Lower leg skin (tissue), 4 donors: Measurements from ENCODE around the gene TRMT2A. TPM values are rescaled to one million over a fixed set of nuclear protein-coding genes. Genes with fewer than 3 reads are reported as not detected.

Experiments
- DNase-seq, 2 donors: peaks; one replicate each; pipeline ENCODE4 v3.0.0-alpha.2; 2019; ENCODE audit warnings: low spot score in 2 of 2
- H3K4me3 ChIP-seq: fragments of 200-600 bp; sonication (generic); 2 replicates; pipeline ENCODE4 v1.5.1; 2017; ENCODE audit warnings: mild to moderate bottlenecking, low read depth; ENCODE audit not compliant: poor library complexity, severe bottlenecking
- POLR2A ChIP-seq, 2 donors: fragments of 450-650 bp; IDR thresholded peaks; one replicate each; pipeline ENCODE4 v1.6.1; 2016 to 2017; ENCODE audit warnings: antibody characterized with exemption in 2 of 2, mild to moderate bottlenecking in 1 of 2, moderate library complexity in 1 of 2
- WGBS, 2 donors: methylation state at CpG; one replicate each; pipeline ENCODE4 v1.1.5; 2018; 5-methylcytosine and 5-hydroxymethylcytosine counted together
- intact Hi-C: fragments of 100-400 bp; cut with DNase I; formaldehyde crosslinking; loops from one replicate; pipeline ENCODE4 v1.15.0; 2023; ENCODE audit warnings: low total_unique reads
- total RNA-seq, 4 donors: library from RNA; depleted of rRNA; stranded (reverse); fragments of >200 nt; gene quantifications; one replicate each; pipeline ENCODE4 v1.1.0, GENCODE V29; 2016
- TF ChIP-seq, protein P1 (sequence below), 3 donors: fragments of 450-650 bp; IDR thresholded peaks; one replicate each; pipeline ENCODE4 v1.5.1; 2016; ENCODE audit warnings: antibody characterized with exemption in 3 of 3, mild to moderate bottlenecking in 3 of 3, moderate library complexity in 2 of 3

Gene TRMT2A
- total RNA-seq, 4 donors from 2014 or later = 41.6 to 97.5 (median 52.8) TPM

DNA sequence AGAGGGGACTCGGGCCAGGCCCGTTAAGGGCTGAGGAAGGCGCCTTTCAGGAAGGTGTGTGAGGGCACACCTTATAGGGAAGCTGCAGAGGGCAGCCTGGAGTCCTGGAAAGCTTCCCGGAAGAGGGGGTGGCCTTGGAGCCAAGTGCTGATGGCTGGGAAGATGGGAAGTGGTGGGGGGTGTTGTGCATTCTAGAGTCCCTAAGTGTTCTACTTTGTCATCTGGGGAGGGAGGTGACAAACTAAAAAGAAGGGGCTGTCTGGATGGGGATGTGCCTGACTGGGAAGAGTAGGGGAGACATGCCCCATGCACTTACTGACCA, 21.4 kb upstream of the TRMT2A start:
- no peak overlapping the region for H3K4me3 ChIP-seq
- no peak for DNase-seq
- 56% methylated on average over 4 of the region's 4 CpGs for WGBS, 2 donors
- intact Hi-C loops = no loop called here
- TF ChIP-seq, protein P1, sequence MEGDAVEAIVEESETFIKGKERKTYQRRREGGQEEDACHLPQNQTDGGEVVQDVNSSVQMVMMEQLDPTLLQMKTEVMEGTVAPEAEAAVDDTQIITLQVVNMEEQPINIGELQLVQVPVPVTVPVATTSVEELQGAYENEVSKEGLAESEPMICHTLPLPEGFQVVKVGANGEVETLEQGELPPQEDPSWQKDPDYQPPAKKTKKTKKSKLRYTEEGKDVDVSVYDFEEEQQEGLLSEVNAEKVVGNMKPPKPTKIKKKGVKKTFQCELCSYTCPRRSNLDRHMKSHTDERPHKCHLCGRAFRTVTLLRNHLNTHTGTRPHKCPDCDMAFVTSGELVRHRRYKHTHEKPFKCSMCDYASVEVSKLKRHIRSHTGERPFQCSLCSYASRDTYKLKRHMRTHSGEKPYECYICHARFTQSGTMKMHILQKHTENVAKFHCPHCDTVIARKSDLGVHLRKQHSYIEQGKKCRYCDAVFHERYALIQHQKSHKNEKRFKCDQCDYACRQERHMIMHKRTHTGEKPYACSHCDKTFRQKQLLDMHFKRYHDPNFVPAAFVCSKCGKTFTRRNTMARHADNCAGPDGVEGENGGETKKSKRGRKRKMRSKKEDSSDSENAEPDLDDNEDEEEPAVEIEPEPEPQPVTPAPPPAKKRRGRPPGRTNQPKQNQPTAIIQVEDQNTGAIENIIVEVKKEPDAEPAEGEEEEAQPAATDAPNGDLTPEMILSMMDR (IDR thresholded peaks at IDR 0.05) = no peak
- no peak for TF ChIP-seq POLR2A (IDR thresholded peaks at IDR 0.05)

GRCh38 chr22:20137671-20138416, 20.8 kb upstream of the TRMT2A start:
- DNase-seq = no peak
- WGBS, 2 donors = 30% methylated on average over 18 to 26 of the region's 26 CpGs
- intact Hi-C loops = no loop called here
- TF ChIP-seq POLR2A (IDR thresholded peaks at IDR 0.05) = no peak
- H3K4me3 ChIP-seq = no peak overlapping the region

DNA sequence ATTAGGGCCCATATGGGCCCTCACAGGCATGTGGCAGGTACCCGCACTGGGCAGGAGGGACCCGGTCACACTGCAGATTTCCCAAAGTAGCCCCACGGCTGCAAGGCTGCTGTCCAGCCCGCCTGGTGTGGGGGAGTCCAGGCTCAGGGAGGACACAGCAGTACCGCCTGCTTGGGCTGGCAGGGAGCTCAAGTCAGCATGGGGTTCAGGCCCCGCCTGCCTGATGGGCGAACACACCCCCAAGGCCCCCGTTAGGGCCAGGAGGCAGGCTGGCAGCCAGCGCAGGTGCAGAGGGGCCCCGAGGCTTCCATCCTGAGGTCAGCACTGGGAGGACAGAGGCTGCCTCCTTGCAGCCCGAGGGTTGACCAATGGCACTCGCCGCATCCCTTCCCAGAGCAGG, 20.1 kb upstream of the TRMT2A start:
- intact Hi-C loops = no loop called here
- TF ChIP-seq POLR2A (IDR thresholded peaks at IDR 0.05) = no peak
- TF ChIP-seq, protein P1 (IDR thresholded peaks at IDR 0.05) = no peak

DNA sequence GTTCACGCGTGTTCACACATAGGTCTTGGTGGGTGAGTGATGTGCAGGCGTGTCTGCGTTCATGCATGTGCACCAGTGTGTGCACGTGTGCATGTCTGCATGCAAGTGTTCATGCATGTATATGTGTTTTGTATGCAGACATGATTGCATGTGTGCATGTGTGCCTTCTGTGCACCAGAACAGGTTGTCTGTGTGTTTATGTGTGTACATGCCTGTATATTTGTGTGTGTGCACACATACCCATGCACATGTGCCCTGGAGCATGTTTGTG, 19.5 kb upstream of the TRMT2A start:
- DNase-seq = no peak
- no peak overlapping the region for H3K4me3 ChIP-seq
- TF ChIP-seq, protein P1 (IDR thresholded peaks at IDR 0.05) = no peak
- no peak for TF ChIP-seq POLR2A (IDR thresholded peaks at IDR 0.05)
- 85 to 90% methylated on average over 5 of the region's 5 CpGs for WGBS, 2 donors
- intact Hi-C loops = no loop called here

More for the DNA sequence above, 20.1 kb upstream of the TRMT2A start:
- WGBS, 2 donors = 84 to 100% methylated on average over 1 to 11 of the region's 13 CpGs
- DNase-seq = no peak
- no peak overlapping the region for H3K4me3 ChIP-seq

DNA sequence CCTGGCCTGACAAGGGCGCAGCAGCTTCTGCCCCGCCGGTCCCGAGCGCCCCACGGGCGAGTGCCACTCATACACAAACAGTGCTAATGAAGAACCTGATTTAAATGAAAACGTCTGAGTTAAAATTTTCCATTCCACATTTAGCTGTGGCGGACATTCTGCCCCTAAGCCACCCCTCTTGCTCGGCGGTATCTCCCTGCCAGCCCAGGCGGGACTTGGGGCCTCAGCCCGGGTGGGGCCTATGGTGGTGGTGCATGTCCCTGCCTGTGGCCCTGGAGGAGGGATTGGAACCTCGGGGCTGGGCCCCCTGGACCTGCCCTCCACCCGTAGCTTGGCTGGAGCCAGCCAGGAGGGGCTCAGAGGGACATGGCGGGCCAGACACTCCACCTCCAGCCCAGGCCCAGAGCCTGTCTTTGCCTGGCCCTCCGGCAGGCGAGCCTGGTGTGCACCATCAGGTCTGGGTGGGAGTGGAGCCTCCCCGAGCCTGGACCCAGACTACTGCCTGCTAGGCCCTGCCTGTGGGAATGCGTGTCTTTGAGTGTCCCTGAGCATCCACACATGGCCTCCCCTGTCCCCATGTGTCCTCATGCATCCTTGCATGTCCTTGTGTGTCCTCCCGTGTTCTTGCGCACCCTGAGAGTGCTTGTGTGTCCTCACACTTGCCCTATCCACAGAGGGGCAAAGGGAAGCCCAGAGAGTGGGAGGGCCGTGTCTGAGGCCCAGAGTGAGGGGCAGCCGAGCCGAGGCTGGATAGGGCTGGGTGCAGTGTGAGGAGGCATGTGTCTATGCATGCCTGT, 19.0 kb upstream of the TRMT2A start:
- DNase-seq = no peak
- intact Hi-C loops = no loop called here
- no peak overlapping the region for H3K4me3 ChIP-seq
- WGBS, 2 donors = 58 to 61% methylated on average over 16 to 25 of the region's 25 CpGs
- TF ChIP-seq POLR2A (IDR thresholded peaks at IDR 0.05) = no peak
- TF ChIP-seq, protein P1 (IDR thresholded peaks at IDR 0.05) = no peak

DNA sequence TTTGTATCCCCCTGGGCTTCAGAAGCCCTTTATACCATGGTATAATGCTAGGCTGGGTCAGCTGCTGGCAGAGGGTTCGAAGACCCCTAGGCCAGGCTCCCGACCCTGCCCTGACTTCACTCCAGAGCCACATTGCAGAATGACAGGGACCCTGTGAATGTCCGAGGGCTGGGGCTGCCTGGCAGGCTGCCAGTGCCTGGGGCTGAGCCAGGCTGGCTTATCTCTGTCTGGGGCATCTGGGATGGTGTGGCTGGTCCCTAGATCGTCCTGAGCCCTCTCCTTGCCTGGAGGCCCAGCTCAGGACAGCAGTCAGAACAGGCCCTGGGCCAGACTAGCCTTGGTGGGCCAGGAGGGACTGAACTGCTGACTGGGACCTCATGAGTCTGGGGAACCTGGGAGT, 18.2 kb upstream of the TRMT2A start:
- intact Hi-C loops = no loop called here
- H3K4me3 ChIP-seq = no peak overlapping the region
- DNase-seq = no peak
- whole genome bisulfite sequencing, 2 donors = 52 to 100% methylated on average over 1 to 4 of the region's 4 CpGs
- TF ChIP-seq, protein P1 (IDR thresholded peaks at IDR 0.05) = no peak
- no peak for TF ChIP-seq POLR2A (IDR thresholded peaks at IDR 0.05)
